PC-9 (cell line): Measurements from ENCODE around the gene ESR2.

ENCODE experiments used
- CTCF ChIP-seq: fragments of 200-600 bp; sonication (generic); conservative IDR thresholded peaks from 2 replicates; pipeline ENCODE4 v1.6.1; 2017; ENCODE audit warnings: mixed run types, antibody characterized with exemption, mild to moderate bottlenecking, moderate library complexity
- EZH2 ChIP-seq: fragments of 200-600 bp; sonication (generic); IDR thresholded peaks from 2 replicates; pipeline ENCODE4 v1.8.0; 2017; ENCODE audit warnings: antibody characterized with exemption, low read depth

- no peak for TF ChIP-seq CTCF
- no peak for TF ChIP-seq EZH2
These were observed 204.3 kb downstream of the ESR2 start for GRCh38 chr14:64089920-64090319.
